KOPT-K1 (cell line): Measurements from ENCODE around the gene ERG.
A peak's percentile ranks its signal among the peaks of the same experiment; 100 is the strongest.

Source experiments
- H3K27ac ChIP-seq: fragments of 200-600 bp; sonication (generic); 2 replicates; pipeline ENCODE4 v1.5.1; 2016; ENCODE audit warnings: antibody characterized with exemption, mild to moderate bottlenecking, low read depth, low read length; ENCODE audit not compliant: poor library complexity, severe bottlenecking
- H3K36me3 ChIP-seq: fragments of 200-600 bp; sonication (generic); 2 replicates; pipeline ENCODE4 v1.5.1; 2017; ENCODE audit warnings: antibody characterized with exemption, mild to moderate bottlenecking, low read length, moderate library complexity; ENCODE audit not compliant: insufficient read depth
- H3K9me3 ChIP-seq: fragments of 200-600 bp; sonication (generic); 2 replicates; pipeline ENCODE4 v1.5.1; 2017; ENCODE audit warnings: antibody characterized with exemption, low read length, mild to moderate bottlenecking; ENCODE audit not compliant: insufficient read depth, poor library complexity, severe bottlenecking

The ERG gene

DNA sequence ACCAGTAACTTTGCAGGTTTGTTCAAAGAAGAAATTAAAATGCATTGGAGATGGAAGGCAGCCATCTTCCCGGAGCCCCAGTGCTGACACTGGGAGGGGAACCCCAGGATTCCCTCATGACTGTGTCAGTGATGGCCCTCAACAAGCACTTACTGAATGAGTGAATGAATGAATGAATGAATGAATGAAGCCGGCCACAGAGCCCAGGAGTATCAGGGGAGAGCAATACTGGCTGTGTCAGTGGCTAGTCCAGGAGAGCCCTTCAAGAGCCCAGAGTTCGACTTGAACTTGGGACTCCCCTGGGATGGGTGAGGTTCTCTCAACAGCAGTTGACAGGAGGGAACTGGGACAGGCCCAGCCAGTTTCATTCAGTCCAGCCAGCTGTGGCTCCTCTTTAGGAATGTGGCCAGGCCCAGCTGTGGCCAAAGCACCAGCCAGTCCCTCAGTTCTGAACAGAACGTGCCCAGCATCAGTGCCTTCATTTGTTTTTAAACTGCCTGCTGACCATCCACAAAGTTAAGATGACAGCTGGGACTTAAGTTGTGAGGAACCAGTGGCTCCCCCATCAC, 9.2 kb upstream of the ERG start:
- peak overlapping the region; percentile 52 for H3K27ac ChIP-seq

DNA sequence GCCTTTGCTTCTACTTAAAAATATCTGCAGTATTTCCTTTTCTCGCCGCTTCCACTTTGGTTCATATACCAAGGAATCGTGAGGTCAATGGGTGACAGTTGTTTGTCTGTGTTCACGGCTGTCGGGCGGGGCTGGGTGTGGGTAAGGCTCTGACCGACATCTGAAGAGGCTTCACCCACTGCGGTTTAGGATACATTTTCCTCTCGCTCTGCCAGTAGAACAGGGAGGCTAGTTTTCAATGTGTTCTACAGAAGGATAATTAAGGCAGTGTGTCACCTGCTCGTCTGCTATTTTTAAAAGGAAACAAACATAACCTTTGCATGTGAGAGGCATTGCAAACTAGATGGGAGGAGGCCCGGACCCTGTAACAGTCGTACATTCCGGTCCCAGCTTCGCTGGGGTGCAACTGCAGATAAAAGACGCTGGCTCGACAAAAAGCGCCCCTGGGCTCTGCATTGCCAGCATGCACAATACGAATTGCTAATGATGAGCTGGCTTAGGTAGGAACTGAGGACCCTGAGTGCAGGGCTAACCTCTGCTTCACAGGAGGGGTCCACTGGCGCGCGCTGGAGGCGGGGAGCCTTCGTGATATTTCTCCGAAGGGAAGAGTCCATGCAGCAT, 8.5 kb upstream of the ERG start:
- H3K27ac ChIP-seq = peak overlapping the region; percentile 52

More for the DNA sequence above, 9.2 kb upstream of the ERG start:
- Histone ChIP-seq H3K9me3 (no peaks in the 10 kb centered on the region), H3K36me3 (no peaks in the 10 kb centered on the region)

DNA sequence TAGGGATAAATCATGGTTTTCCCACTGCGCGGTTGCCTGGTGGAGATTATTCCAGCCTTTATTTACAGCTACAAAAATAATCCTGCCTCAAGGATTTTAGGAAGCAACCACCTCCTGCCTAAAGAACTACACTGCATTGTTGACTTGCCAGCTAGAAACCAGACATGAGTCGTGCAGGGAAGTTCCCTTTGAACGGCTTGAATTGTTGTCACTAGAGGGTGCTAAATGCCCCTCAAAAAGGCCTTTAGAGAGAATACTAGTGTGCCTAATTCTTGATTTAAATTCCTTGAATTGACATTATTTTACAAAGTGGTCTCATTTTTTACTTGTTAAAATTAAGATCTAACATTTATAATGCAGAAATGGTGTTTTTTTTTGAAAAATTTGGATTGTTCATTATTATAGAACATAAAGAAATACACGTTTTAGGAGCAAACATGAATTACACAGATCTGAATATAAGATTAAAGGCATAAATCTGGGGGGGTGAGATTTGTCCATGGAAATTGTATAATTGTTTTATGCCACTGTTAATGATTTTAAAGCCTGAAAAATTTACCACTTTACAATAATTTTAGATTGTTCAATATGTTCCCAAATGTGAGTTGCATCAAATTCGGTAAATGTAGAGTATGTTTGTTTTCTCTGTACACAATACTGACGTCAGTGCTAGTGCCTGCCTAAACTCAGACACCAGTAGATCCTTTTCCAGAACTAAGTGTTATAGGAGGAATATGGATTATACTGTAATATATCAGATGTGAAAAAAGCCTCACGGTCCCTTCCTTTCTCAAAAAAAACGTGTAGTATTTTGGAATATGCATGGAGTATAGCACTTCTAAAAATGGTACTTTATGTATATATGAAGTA, 7.6 kb upstream of the ERG start:
- H3K36me3 ChIP-seq = no peaks in the 10 kb centered on the region
- peak overlapping the region; percentile 51 for H3K27ac ChIP-seq

More for the DNA sequence above, 8.5 kb upstream of the ERG start:
- H3K9me3 ChIP-seq = no peaks in the 10 kb centered on the region
- no peaks in the 10 kb centered on the region for H3K36me3 ChIP-seq

DNA sequence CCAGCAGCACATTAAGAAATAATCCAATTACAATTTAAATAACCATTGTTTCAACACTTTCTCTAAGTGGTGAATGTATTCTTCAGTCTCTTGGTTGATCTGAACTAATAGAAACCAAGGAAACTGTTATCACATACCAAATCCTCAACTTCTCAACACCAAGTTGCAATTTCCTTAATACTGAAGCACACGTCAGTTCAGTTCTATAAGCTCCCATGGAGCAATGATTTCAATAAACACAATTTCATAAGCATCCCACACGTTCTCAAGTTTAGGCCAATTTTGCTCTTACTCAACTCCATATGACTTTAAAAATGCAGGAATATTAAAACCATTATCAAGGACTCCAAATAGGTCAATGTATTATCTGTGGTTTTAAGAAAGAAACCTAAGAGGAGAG, 5.8 kb upstream of the ERG start:
- Histone ChIP-seq H3K9me3 (no peaks in the 10 kb centered on the region), H3K27ac (no peak overlapping the region), H3K36me3 (no peaks in the 10 kb centered on the region)

More for the DNA sequence above, 7.6 kb upstream of the ERG start:
- H3K9me3 ChIP-seq = no peaks in the 10 kb centered on the region

DNA sequence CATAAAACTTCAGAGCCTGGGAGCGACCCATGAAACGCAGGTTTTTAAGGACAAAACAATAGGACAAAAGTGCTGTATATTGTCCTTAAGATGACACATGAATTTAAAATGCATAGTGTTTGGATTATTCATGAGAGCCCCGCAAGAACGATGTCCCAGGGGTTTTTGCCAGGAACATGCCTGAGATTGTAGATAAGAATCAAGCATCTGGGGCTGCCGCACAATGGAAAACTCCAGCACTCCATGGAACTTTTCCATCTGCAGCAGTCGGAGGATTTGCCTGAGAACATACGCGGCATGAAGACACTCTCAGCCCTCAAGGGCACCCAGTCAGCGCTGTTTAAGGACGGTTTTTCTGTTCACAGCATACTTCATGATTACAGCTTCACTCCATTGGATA, 5.3 kb upstream of the ERG start:
- no peak overlapping the region for H3K27ac ChIP-seq

DNA sequence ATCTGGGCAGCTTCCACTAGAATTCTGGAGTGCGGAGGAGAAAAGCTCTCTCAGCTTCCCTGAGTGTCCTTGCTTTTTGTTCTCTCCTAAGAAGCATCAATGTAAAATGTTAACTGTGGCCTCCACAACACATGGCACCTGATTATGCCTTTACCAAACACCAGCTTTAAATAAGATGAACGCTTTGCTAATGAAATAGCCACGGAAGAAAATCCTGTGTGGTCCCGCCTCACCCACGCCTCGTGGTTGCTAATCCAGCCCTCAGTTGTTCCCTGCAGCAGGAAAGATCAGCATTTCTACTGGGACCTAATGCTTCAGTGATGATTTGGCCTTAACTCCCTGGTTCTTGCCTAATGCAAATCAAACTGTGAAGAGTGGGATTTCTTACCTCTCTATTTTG, 1.8 kb upstream of the ERG start:
- H3K9me3 ChIP-seq = no peaks in the 10 kb centered on the region
- peak overlapping the region; percentile 93 for H3K27ac ChIP-seq
- no peaks in the 10 kb centered on the region for H3K36me3 ChIP-seq

More for the DNA sequence above, 5.3 kb upstream of the ERG start:
- H3K9me3 ChIP-seq = no peaks in the 10 kb centered on the region
- H3K36me3 ChIP-seq = no peaks in the 10 kb centered on the region

DNA sequence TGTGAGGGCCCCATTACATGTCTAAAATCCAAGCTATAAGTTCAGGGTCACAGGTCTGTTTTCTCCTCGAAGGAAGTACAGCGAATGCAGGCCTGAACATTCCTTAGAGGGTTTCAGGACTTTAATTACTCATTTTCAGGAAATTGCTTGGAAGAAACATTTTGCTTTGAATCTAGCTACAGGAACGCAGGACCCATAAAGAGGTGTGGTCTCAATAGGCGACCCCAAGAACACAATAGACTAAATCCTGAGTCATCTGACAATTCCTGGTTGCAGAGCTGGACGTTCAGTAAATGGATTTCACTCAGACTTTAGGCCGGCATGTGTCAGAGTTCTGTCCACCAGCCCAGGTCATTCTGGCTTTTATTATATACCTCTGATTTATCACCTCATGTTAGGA, 1.0 kb upstream of the ERG start:
- peak overlapping the region; percentile 93 for H3K27ac ChIP-seq
- no peaks in the 10 kb centered on the region for H3K36me3 ChIP-seq
- H3K9me3 ChIP-seq = no peaks in the 10 kb centered on the region

DNA sequence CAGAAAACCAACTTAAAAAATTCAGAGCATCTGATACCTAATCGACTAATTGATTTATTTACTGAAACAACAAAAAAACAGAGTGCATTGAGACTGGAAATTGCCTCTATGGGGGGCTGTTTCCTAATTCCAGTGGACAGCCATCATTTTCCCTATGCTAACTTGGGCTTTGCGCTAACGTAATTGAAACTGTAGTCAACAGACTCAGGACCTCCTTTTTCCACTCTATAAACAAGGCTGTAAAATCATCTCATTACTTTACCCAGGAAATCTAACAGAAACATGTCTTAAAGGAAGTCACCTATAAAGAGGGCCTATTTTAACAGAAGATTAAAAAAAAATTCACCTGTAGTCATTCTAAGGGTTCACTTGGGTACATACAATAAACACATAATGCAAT, 2.1 kb downstream of the ERG start:
- no peaks in the 10 kb centered on the region for H3K36me3 ChIP-seq
- peak overlapping the region; percentile 93 for H3K27ac ChIP-seq
- H3K9me3 ChIP-seq = no peaks in the 10 kb centered on the region

DNA sequence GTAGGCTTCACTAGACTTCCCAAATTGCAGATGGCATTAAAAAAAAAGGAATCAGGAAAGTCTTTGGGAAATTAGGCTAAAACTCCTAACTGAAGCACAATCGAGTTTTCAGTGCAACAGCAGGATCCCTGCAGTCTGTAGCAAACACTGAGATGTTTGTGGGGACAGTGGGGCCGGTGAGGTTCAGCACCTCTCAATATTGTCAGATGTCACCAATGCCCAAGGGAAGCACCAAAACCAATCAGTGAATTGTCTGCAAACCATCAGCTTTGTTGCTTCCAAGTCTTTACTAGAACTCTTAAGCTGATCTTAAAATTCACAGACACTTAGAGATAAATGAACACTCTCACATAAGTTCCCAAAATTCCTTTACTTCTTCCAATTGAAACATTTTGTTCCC, 2.6 kb downstream of the ERG start:
- no peaks in the 10 kb centered on the region for H3K9me3 ChIP-seq
- H3K27ac ChIP-seq = peak overlapping the region; percentile 93
- H3K36me3 ChIP-seq = no peaks in the 10 kb centered on the region

DNA sequence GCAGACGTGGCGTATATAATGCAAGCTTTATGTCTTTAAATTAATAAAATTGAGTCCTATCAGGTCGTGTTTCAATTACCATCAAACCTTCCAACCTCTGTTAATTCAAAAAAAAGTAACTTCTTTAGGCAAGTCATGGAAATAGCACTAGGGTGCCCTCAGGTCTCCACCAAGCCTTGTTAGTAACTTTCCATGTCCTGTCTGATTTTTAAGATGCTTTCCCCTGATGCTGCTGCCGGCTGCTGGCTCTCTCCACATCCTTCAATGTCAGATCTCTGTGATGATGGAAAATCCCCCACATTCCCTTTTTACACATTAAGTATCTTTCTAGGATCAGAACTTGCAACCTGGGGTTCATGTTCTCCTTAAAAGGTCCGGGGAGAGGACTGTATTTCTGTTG, 3.0 kb downstream of the ERG start:
- H3K27ac ChIP-seq = peak overlapping the region; percentile 93
- H3K9me3 ChIP-seq = no peaks in the 10 kb centered on the region
- H3K36me3 ChIP-seq = no peaks in the 10 kb centered on the region

DNA sequence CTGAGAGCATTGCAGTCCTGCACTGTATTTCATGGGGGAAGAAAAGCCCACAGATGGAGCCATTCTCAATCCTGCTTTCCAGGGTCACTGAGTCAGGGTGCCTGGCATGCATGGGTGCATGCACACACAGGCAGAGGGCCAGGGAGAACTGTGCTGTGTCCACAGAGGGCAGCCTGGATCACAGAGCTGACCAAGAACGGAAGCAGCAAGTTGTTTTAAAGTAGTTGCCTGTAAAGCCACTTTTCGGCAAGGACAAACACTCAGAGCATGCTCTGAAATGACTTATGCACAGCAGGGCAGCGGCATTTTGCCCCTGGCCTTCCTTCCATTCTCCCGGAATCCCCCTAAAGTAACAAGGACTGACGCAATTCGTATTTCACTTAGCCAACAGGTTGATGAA, 3.6 kb downstream of the ERG start:
- no peaks in the 10 kb centered on the region for H3K9me3 ChIP-seq
- no peaks in the 10 kb centered on the region for H3K36me3 ChIP-seq
- peak overlapping the region; percentile 93 for H3K27ac ChIP-seq

DNA sequence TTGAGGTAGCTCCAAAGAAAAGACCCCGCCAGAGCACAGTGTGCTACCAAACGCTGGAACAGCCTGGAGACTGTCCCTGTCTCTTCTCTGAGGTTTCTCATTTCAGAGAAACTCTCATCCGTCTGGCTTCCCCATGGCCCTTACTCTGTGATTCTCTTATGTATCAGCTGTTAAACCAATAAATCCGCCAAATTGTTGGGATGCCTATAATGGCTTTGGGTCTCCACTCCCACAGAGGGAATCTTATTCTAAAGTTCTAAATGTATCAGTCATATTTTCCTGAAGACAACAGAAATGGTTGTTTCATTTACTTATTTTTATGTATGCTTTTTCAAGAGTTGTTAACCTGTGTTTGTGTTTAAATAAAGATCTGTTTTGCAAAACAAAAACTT, 4.0 kb downstream of the ERG start:
- peak overlapping the region; percentile 93 for H3K27ac ChIP-seq
- no peaks in the 10 kb centered on the region for H3K36me3 ChIP-seq

DNA sequence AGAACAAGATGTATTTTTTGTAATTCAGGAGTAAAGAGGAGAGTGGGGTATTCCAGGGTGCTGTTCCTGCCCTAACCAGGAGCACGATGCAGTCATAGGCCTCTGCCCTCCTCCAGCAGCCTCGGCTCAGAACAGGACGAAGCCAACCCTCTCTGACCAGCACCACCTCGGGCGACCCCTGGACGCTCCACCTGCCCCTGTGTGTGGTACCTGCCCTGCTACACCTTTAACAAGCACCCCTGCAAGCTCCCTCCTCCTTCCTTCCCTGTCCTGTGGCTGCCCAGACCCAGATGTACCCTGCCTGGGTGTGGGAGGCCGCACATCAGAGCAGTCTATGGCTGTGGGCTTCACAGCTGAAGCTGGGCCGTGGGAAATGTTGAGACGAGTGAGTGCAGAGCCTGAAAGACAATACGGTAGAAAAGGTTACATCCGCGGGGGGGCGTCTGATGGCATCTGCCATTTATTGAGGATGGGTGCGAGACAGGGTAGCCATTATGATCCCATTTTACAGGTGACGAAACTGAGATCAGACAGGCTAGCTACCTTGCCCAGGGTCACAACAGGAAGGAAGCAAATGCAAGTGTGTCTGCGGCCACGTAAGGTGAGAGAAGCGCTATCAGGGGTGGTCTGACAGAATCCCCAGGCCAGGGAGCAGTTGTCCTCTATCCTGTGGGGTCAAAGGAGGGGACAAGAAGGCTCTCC, 4.6 kb downstream of the ERG start:
- Histone ChIP-seq H3K27ac (peak overlapping the region; percentile 93), H3K9me3 (no peaks in the 10 kb centered on the region), H3K36me3 (no peaks in the 10 kb centered on the region)

More for the DNA sequence above, 4.0 kb downstream of the ERG start:
- H3K9me3 ChIP-seq = no peaks in the 10 kb centered on the region

DNA sequence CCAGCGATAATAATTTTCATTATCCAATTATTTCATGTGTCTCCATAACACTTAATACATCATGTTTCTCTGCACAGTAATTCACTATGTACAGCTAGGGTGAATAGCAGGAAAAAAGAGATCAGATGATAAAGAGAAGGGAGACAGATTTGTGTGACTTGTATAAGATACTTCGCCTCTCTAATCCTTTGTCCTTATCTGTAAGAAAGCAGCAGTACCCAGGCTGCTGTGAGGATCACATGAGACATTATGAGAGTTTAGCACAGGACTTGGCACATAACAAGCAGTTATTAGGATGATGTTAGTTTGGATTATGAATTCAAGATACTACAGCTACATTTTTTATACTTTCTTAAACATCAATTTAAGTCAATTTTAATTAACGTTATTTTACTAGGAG, 6.3 kb downstream of the ERG start:
- Histone ChIP-seq H3K27ac (peak overlapping the region; percentile 93), H3K36me3 (no peaks in the 10 kb centered on the region)

DNA sequence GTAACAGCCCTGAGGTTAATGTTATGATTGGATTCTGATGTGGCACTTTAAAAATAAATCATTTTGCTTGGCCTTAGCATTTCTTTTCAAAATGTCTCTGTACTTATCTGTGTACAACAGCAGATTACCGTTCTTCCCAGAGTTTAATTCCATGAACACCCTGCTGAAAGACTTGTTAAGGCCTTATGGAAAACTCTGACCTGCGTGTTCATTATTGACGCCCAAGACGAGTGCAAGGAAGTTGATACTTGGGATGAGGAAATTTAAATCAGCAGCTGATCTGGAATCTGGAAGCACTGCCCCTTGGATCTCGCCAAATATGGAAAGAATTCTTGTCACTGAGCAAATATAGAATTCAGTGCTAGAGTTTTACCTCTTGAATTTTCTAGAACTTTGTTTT, 6.7 kb downstream of the ERG start:
- H3K27ac ChIP-seq = peak overlapping the region; percentile 93
- no peaks in the 10 kb centered on the region for H3K36me3 ChIP-seq
- H3K9me3 ChIP-seq = no peaks in the 10 kb centered on the region

More for the DNA sequence above, 6.3 kb downstream of the ERG start:
- no peaks in the 10 kb centered on the region for H3K9me3 ChIP-seq
